ENCODE data around the gene SNX33.
"Not testable (repeated sequence)": the region's sequence is repeated elsewhere in the genome, so short reads cannot be mapped to it uniquely, and the experiment has no call there.

The SNX33 gene

GRCh38 chr15:75620058-75620820 lies 27.5 kb upstream of the SNX33 start:
- no peak for TF ChIP-seq CTCF (conservative IDR thresholded peaks at IDR 0.05; ENCODE audit: control insufficient read depth, insufficient read depth, low read depth, low read length)
- H3K4me3 ChIP-seq (ENCODE audit: control insufficient read depth, low read depth, low read length), result peak overlapping the region; percentile 47
- peak; percentile 81 for DNase-seq (ENCODE audit: low read depth)

GRCh38 chr15:75620841-75621391 lies 26.8 kb upstream of the SNX33 start:
- TF ChIP-seq CTCF (conservative IDR thresholded peaks at IDR 0.05; ENCODE audit: control insufficient read depth, insufficient read depth, low read depth, low read length), result peak; percentile 47
- H3K4me3 ChIP-seq (ENCODE audit: control insufficient read depth, low read depth, low read length), result peak overlapping the region; percentile 47

GRCh38 chr15:75622505-75622904 lies 25.2 kb upstream of the SNX33 start:
- no peak overlapping the region for H3K4me3 ChIP-seq (ENCODE audit: control insufficient read depth, low read depth, low read length)
- TF ChIP-seq CTCF (conservative IDR thresholded peaks at IDR 0.05; ENCODE audit: control insufficient read depth, insufficient read depth, low read depth, low read length), result no peak
- no peak for DNase-seq (ENCODE audit: low read depth)

More at GRCh38 chr15:75620841-75621391, 26.8 kb upstream of the SNX33 start:
- DNase-seq (ENCODE audit: low read depth), result peak; percentile 94

- H3K4me3 ChIP-seq (ENCODE audit: control insufficient read depth, low read depth, low read length), result peak within 1 kb of the TSS; percentile 84
- DNase-seq (ENCODE audit: low read depth), result peak; percentile 84
- TF ChIP-seq CTCF (conservative IDR thresholded peaks at IDR 0.05; ENCODE audit: control insufficient read depth, insufficient read depth, low read depth, low read length), result no peak
These were observed 22.0 kb upstream of the SNX33 start, which contains the start of gene SNUPN for GRCh38 chr15:75625542-75626347. Gene SNUPN (minus strand): TSS chr15:75625725. CDS start chr15:75621051, 4,674 bp downstream.

- H3K4me3 ChIP-seq (ENCODE audit: control insufficient read depth, low read depth, low read length), result no peak overlapping the region
- TF ChIP-seq CTCF (conservative IDR thresholded peaks at IDR 0.05; ENCODE audit: control insufficient read depth, insufficient read depth, low read depth, low read length), result no peak
- no peak for DNase-seq (ENCODE audit: low read depth)
These were observed 15.8 kb upstream of the SNX33 start for GRCh38 chr15:75631935-75632334.

GRCh38 chr15:75633922-75634321 lies 13.8 kb upstream of the SNX33 start:
- DNase-seq (ENCODE audit: low read depth); H3K4me3 ChIP-seq (ENCODE audit: control insufficient read depth, low read depth, low read length): not testable (repeated sequence)

- DNase-seq (ENCODE audit: low read depth), result no peak
- no peak for TF ChIP-seq CTCF (conservative IDR thresholded peaks at IDR 0.05; ENCODE audit: control insufficient read depth, insufficient read depth, low read depth, low read length)
- H3K4me3 ChIP-seq (ENCODE audit: control insufficient read depth, low read depth, low read length), result no peak overlapping the region
These were observed 11.7 kb upstream of the SNX33 start for GRCh38 chr15:75636026-75636425.

All from fibroblast of mammary gland (primary cell).